Activated naive CD8-positive, alpha-beta T cell treated with anti-CD3 and anti-CD28 coated beads, Interleukin-2, amount 10 ng/mL, durations not matched to agents 7 days and 5 days (primary cell): Measurements from ENCODE around the gene LNP1. TPM values are rescaled to one million over a fixed set of nuclear protein-coding genes. Genes with fewer than 3 reads are reported as not detected.

Source experiments
- ATAC-seq: fragments of 150-1000 bp; cut with Tn5 transposase; one replicate; pipeline ENCODE4 v1.10.0; 2021; ENCODE audit warnings: low read depth, moderate library complexity
- POLR2A ChIA-PET: fragments of 350-600 bp; sonication (Branson Sonifier 250); formaldehyde crosslinking; loops from one replicate; lab custom pipeline; 2021; ENCODE audit warnings: antibody characterized with exemption; lab: Charles Lee
- DNase-seq: peaks from one replicate; pipeline ENCODE4 v3.0.0; 2021
- H3K27ac Mint-ChIP-seq: one replicate; pipeline ENCODE4 v1.8.0; 2022; ENCODE audit warnings: mild to moderate bottlenecking, mixed read lengths
- H3K27me3 Mint-ChIP-seq: one replicate; pipeline ENCODE4 v1.8.0; 2022; ENCODE audit warnings: mild to moderate bottlenecking, moderate library complexity, mixed read lengths
- H3K36me3 Mint-ChIP-seq: one replicate; pipeline ENCODE4 v1.8.0; 2021; ENCODE audit warnings: mild to moderate bottlenecking, mixed read lengths
- H3K4me1 Mint-ChIP-seq: one replicate; pipeline ENCODE4 v1.8.0; 2021; ENCODE audit warnings: mixed read lengths
- H3K4me3 Mint-ChIP-seq: one replicate; pipeline ENCODE4 v1.8.0; 2022; ENCODE audit warnings: mild to moderate bottlenecking, moderate library complexity, mixed read lengths
- H3K9me3 Mint-ChIP-seq: one replicate; pipeline ENCODE4 v1.8.0; 2021; ENCODE audit warnings: mixed read lengths
- total RNA-seq, 2 experiments: library from RNA; stranded (reverse); gene quantifications; one replicate each; pipeline ENCODE4 v1.2.3, GENCODE V29; 2021

Gene LNP1
- total RNA-seq, 2 experiments from 2014 or later: 1.1 to 1.8 TPM

DNA sequence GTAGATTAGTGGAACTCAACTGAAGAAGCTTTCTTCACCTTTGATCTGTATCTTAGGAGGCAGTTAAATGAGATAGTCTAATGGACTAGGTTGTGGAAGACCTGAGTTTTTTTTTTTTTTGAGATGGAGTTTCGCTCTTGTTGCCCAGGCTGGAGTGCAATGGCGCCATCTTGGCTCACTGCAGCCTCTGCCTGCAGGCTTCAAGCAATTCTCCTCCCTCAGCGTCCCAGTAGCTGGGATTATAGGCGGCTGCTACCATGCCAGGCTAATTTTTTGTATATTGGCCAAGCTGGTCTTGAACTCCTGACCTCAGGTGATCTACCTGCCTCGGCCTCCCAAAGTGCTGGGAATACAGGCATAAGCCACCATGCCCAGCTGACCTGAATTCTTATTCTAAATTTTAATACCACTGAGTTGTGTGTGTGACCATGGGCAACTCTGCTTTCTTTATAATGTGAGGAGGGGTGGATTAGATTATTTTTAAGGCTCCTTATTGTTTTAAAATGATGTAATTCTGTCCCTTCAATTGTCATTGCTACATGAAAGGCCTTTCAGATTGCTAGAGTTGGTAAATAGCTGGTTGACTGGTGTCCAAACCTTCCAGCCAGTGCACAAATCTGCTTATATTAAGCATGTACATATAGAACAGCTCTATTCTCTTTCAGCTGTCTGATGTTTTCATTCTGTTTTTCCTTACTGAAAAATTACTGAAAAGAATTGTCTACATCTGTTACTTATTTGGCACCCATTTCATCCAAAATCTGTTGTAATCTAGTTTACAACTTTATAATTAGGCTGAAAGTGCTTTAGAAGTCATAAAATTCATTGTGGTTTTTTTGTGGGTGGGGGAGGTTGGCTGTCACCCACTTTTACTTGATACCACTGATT, 2.3 kb downstream of the LNP1 start:
- H3K27ac Mint-ChIP-seq: no peak overlapping the region
- H3K27me3 Mint-ChIP-seq: no peaks in the 10 kb centered on the region
- DNase-seq (no peak), ATAC-seq (no peak)
- H3K4me3 Mint-ChIP-seq: peak overlapping the region; percentile 90
- H3K9me3 Mint-ChIP-seq: peaks cover 11% of the 10 kb centered on the region
- H3K4me1 Mint-ChIP-seq: peaks cover 38% of the 10 kb centered on the region
- peaks cover 20% of the 10 kb centered on the region for H3K36me3 Mint-ChIP-seq
- POLR2A ChIA-PET: interaction anchor here (0.7 to 1.1 kb wide), 2 partner anchors 39 to 69 kb away, joined by 3 to 5 read pairs; partner anchors contain the start of gene NIT2

GRCh38 chr3:100404250-100404548, 2.9 kb downstream of the LNP1 start:
- no peak for ATAC-seq
- Mint-ChIP-seq H3K36me3 (peaks cover 22% of the 10 kb centered on the region), H3K27me3 (no peaks in the 10 kb centered on the region), H3K4me3 (no peak overlapping the region), H3K27ac (no peak overlapping the region), H3K4me1 (peaks cover 33% of the 10 kb centered on the region), H3K9me3 (peaks cover 11% of the 10 kb centered on the region)
- DNase-seq: no peak
- POLR2A ChIA-PET: interaction anchor here (0.7 to 1.1 kb wide), 2 partner anchors 40 to 70 kb away, joined by 3 to 5 read pairs; partner anchors contain the start of gene NIT2

DNA sequence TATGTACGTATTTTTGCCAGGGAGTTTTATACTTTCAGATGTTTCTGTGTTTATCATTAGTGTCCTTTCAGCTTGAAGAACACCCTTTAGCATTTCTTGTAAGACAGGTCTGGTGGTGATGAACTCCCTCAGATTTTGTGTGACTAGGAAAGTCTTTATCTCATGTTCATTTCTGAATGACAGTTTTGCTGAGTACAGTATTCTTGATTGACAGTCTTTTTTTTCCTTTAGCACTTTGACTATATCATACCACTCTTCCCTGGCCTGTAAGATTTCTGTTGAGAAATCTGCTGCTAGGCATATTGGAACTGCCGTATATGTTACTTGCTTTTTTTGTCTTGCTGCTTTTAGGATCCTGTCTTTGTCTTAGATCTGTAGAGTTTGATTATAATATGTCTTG, 5.8 kb downstream of the LNP1 start:
- H3K4me1 Mint-ChIP-seq: peaks cover 19% of the 10 kb centered on the region
- ATAC-seq: no peak
- POLR2A ChIA-PET: no interaction called here
- peaks cover 16% of the 10 kb centered on the region for H3K9me3 Mint-ChIP-seq
- no peak for DNase-seq
- H3K4me3 Mint-ChIP-seq: no peak overlapping the region
- H3K27me3 Mint-ChIP-seq: no peaks in the 10 kb centered on the region
- H3K36me3 Mint-ChIP-seq: peaks cover 34% of the 10 kb centered on the region
- H3K27ac Mint-ChIP-seq: no peak overlapping the region

DNA sequence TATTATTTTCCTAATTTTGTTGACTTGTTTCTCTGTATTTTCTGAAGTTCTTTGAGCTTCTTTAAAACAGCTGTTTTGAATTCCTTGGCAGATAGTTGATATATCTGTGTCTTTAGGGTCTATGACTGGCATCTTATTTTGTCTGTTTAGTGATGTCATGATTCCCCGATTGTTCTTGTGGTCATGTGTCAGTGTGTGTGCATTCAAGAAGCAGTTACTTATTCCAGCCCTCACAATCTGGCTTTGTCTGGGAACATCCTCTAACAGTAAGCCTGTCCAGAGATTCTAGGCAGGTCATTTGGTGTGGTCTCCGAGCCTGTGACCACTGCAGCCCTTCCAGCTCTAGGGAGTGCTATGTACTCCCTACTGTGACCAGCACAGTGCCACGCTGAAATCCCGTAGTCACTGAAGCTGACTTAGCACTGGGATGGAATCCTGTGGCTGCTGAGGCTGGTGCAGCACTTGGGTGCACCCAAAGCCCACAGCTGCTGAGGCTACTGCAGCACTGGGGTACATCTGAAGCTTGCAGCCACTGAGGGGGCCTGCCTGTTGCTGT, 6.7 kb downstream of the LNP1 start:
- no peaks in the 10 kb centered on the region for H3K27me3 Mint-ChIP-seq
- no peak overlapping the region for H3K4me3 Mint-ChIP-seq
- DNase-seq (no peak), ATAC-seq (no peak)
- peaks cover 16% of the 10 kb centered on the region for H3K9me3 Mint-ChIP-seq
- H3K27ac Mint-ChIP-seq: no peak overlapping the region
- POLR2A ChIA-PET: no interaction called here
- H3K4me1 Mint-ChIP-seq: peaks cover 16% of the 10 kb centered on the region
- peaks cover 34% of the 10 kb centered on the region for H3K36me3 Mint-ChIP-seq

- H3K9me3 Mint-ChIP-seq: peaks cover 15% of the 10 kb centered on the region
- H3K27me3 Mint-ChIP-seq: no peaks in the 10 kb centered on the region
- H3K36me3 Mint-ChIP-seq: peaks cover 27% of the 10 kb centered on the region
- H3K4me3 Mint-ChIP-seq: no peak overlapping the region
- ATAC-seq (no peak), DNase-seq (no peak)
- H3K4me1 Mint-ChIP-seq: peaks cover 6% of the 10 kb centered on the region
- H3K27ac Mint-ChIP-seq: no peak overlapping the region
- POLR2A ChIA-PET: no interaction called here
Measured at GRCh38 chr3:100411091-100411982, 10.0 kb downstream of the LNP1 start.

GRCh38 chr3:100412912-100413590, 11.7 kb downstream of the LNP1 start:
- POLR2A ChIA-PET: no interaction called here
- DNase-seq: no peak
- H3K36me3 Mint-ChIP-seq: peaks cover 16% of the 10 kb centered on the region

DNA sequence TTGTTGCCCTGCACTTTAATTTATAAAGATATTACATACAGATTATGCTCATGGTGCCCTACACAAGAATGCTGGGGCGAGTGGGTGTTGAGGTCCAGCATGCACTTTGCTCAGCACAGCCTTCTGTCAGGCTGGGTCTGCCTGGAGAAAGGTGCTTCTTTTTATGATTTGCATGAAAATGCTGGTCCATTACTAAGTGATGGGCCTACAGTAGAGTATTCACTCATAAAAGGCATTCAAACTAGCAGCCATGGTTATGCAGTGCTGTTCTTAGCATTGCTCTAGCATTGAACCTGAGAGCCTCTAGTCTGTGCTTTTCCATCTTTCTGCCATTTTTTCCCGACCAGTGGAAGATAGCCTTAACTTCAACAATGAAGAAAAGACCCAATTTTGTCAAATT, 12.3 kb downstream of the LNP1 start:
- POLR2A ChIA-PET: no interaction called here
- ATAC-seq: no peak
- DNase-seq: no peak
- no peaks in the 10 kb centered on the region for H3K27me3 Mint-ChIP-seq
- peaks cover 6% of the 10 kb centered on the region for H3K9me3 Mint-ChIP-seq
- H3K4me1 Mint-ChIP-seq: peaks cover 6% of the 10 kb centered on the region
- H3K4me3 Mint-ChIP-seq: no peak overlapping the region
- H3K36me3 Mint-ChIP-seq: peaks cover 14% of the 10 kb centered on the region
- H3K27ac Mint-ChIP-seq: no peak overlapping the region

More at GRCh38 chr3:100412912-100413590, 11.7 kb downstream of the LNP1 start:
- no peaks in the 10 kb centered on the region for H3K27me3 Mint-ChIP-seq
- H3K4me3 Mint-ChIP-seq: no peak overlapping the region
- peaks cover 6% of the 10 kb centered on the region for H3K9me3 Mint-ChIP-seq
- H3K4me1 Mint-ChIP-seq: peaks cover 6% of the 10 kb centered on the region
- peak; percentile 39 for ATAC-seq
- H3K27ac Mint-ChIP-seq: no peak overlapping the region

GRCh38 chr3:100416176-100416575, 14.8 kb downstream of the LNP1 start:
- Mint-ChIP-seq H3K27me3 (peaks cover 3% of the 10 kb centered on the region), H3K4me3 (no peak overlapping the region), H3K4me1 (peaks cover 6% of the 10 kb centered on the region), H3K9me3 (peaks cover 1% of the 10 kb centered on the region), H3K36me3 (peaks cover 3% of the 10 kb centered on the region), H3K27ac (no peak overlapping the region)
- POLR2A ChIA-PET: no interaction called here
- DNase-seq (no peak), ATAC-seq (no peak)

DNA sequence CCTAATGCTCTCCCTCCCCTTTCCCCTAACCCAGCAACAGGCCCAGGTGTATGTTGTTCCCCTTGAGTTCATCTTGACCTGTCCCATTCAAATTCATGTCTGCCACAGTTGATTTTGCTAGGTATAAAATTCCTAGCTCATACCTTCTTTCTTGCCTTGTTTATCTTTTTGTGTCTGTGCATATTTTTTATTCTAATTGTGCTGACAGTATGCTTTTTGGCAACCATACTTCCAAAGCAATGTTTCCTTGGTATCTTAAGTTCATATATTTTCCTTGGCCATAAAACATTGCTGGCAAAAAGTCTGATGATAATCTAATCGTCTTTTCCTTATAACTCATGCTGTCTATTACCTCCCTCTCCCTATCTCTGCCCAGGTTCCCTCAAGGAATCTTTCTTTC, 15.5 kb downstream of the LNP1 start:
- no peak overlapping the region for H3K27ac Mint-ChIP-seq
- H3K4me1 Mint-ChIP-seq: peaks cover 6% of the 10 kb centered on the region
- H3K9me3 Mint-ChIP-seq: no peaks in the 10 kb centered on the region
- H3K36me3 Mint-ChIP-seq: peaks cover 2% of the 10 kb centered on the region
- ATAC-seq (no peak), DNase-seq (no peak)
- H3K27me3 Mint-ChIP-seq: peaks cover 3% of the 10 kb centered on the region
- POLR2A ChIA-PET: no interaction called here
- H3K4me3 Mint-ChIP-seq: no peak overlapping the region

DNA sequence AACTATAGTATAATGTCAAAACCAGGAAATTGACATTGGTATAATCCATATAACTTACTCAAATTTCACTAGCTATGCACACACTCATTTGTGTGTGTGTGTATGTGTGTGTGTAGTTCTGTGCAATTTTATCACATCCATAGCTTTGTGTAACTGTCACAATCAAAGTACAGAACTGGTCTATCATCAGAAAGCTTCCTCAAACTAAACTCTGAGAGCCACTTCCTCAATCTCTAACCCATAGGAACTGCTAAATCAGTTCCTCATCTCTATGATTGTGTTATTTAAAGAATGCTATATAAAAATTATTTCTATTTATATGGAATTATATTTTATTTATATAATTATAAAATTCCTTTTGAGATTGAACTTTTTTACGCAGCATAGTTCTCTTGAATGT, 18.1 kb downstream of the LNP1 start:
- peaks cover 4% of the 10 kb centered on the region for H3K27me3 Mint-ChIP-seq
- POLR2A ChIA-PET: no interaction called here
- no peak for DNase-seq

GRCh38 chr3:100420885-100421284, 19.5 kb downstream of the LNP1 start:
- H3K4me3 Mint-ChIP-seq: no peak overlapping the region
- peaks cover 11% of the 10 kb centered on the region for H3K27me3 Mint-ChIP-seq
- ATAC-seq (no peak), DNase-seq (no peak)
- no peaks in the 10 kb centered on the region for H3K36me3 Mint-ChIP-seq
- H3K4me1 Mint-ChIP-seq: peaks cover 1% of the 10 kb centered on the region
- no peaks in the 10 kb centered on the region for H3K9me3 Mint-ChIP-seq
- POLR2A ChIA-PET: no interaction called here
- no peak overlapping the region for H3K27ac Mint-ChIP-seq

More for the DNA sequence above, 18.1 kb downstream of the LNP1 start:
- Mint-ChIP-seq H3K36me3 (no peaks in the 10 kb centered on the region), H3K9me3 (no peaks in the 10 kb centered on the region), H3K4me3 (no peak overlapping the region), H3K27ac (no peak overlapping the region), H3K4me1 (peaks cover 1% of the 10 kb centered on the region)
- ATAC-seq: no peak

- POLR2A ChIA-PET: no interaction called here
- H3K4me1 Mint-ChIP-seq: peaks cover 1% of the 10 kb centered on the region
Measured at GRCh38 chr3:100423611-100424010, 22.3 kb downstream of the LNP1 start.

GRCh38 chr3:100424261-100424660, 22.9 kb downstream of the LNP1 start:
- Mint-ChIP-seq H3K27ac (no peak overlapping the region), H3K4me1 (peaks cover 1% of the 10 kb centered on the region), H3K27me3 (peaks cover 14% of the 10 kb centered on the region), H3K4me3 (no peak overlapping the region), H3K9me3 (no peaks in the 10 kb centered on the region), H3K36me3 (no peaks in the 10 kb centered on the region)
- POLR2A ChIA-PET: no interaction called here
- ATAC-seq: no peak
- DNase-seq: no peak

More at GRCh38 chr3:100423611-100424010, 22.3 kb downstream of the LNP1 start:
- Mint-ChIP-seq H3K36me3 (no peaks in the 10 kb centered on the region), H3K9me3 (no peaks in the 10 kb centered on the region), H3K27me3 (peaks cover 14% of the 10 kb centered on the region), H3K27ac (no peak overlapping the region), H3K4me3 (no peak overlapping the region)
- DNase-seq: no peak
- ATAC-seq: no peak
